Activated CD4-positive, alpha-beta T cell treated with anti-CD3 and anti-CD28 coated beads for 36 hours (primary cell): ENCODE data around the gene ALG3. TPM values are rescaled to one million over a fixed set of nuclear protein-coding genes. Genes with fewer than 3 reads are reported as not detected.

Source experiments
- ATAC-seq: fragments of 200-7000 bp; cut with Tn5 transposase; one replicate; pipeline ENCODE4 v1.10.0; 2021; ENCODE audit warnings: mild to moderate bottlenecking, moderate library complexity
- CTCF ChIA-PET: fragments of 350-600 bp; sonication (Branson Sonifier 250); formaldehyde crosslinking; loops from one replicate; lab custom pipeline; 2021; ENCODE audit warnings: antibody characterized with exemption; lab: Charles Lee
- POLR2A ChIA-PET: fragments of 350-600 bp; sonication (Branson Sonifier 250); formaldehyde crosslinking; loops from one replicate; lab custom pipeline; 2021; ENCODE audit warnings: antibody characterized with exemption, inconsistent platforms; lab: Charles Lee
- DNase-seq: peaks from one replicate; pipeline ENCODE4 v3.0.0-alpha.2; 2020
- H3K27ac Mint-ChIP-seq: one replicate; pipeline ENCODE4 v1.8.0; 2021; ENCODE audit warnings: mixed read lengths
- H3K27me3 Mint-ChIP-seq: one replicate; pipeline ENCODE4 v1.8.0; 2021; ENCODE audit warnings: mixed read lengths
- H3K36me3 Mint-ChIP-seq: one replicate; pipeline ENCODE4 v1.8.0; 2021; ENCODE audit warnings: low read depth, mixed read lengths
- H3K4me1 Mint-ChIP-seq: one replicate; pipeline ENCODE4 v1.8.0; 2021; ENCODE audit warnings: mixed read lengths
- H3K4me3 Mint-ChIP-seq: one replicate; pipeline ENCODE4 v1.8.0; 2021; ENCODE audit warnings: mild to moderate bottlenecking, moderate library complexity, mixed read lengths
- H3K9me3 Mint-ChIP-seq: one replicate; pipeline ENCODE4 v1.8.0; 2021; ENCODE audit warnings: low read depth, mixed read lengths
- intact Hi-C, 2 experiments: fragments of 100-400 bp; cut with DNase I in 1 of 2; cut with micrococcal nuclease in 1 of 2; formaldehyde crosslinking; loops; one replicate each; pipeline versions ENCODE4 v1.14.2 to v1.15.1; 2022 to 2024; cut with DNase I, micrococcal nuclease
- total RNA-seq, 2 experiments: library from RNA; stranded (reverse); gene quantifications; one replicate each; pipeline ENCODE4 v1.2.3, GENCODE V29; 2021

ALG3 gene
- total RNA-seq, result 10 to 100 TPM; 39.9 to 40.9 TPM

DNA sequence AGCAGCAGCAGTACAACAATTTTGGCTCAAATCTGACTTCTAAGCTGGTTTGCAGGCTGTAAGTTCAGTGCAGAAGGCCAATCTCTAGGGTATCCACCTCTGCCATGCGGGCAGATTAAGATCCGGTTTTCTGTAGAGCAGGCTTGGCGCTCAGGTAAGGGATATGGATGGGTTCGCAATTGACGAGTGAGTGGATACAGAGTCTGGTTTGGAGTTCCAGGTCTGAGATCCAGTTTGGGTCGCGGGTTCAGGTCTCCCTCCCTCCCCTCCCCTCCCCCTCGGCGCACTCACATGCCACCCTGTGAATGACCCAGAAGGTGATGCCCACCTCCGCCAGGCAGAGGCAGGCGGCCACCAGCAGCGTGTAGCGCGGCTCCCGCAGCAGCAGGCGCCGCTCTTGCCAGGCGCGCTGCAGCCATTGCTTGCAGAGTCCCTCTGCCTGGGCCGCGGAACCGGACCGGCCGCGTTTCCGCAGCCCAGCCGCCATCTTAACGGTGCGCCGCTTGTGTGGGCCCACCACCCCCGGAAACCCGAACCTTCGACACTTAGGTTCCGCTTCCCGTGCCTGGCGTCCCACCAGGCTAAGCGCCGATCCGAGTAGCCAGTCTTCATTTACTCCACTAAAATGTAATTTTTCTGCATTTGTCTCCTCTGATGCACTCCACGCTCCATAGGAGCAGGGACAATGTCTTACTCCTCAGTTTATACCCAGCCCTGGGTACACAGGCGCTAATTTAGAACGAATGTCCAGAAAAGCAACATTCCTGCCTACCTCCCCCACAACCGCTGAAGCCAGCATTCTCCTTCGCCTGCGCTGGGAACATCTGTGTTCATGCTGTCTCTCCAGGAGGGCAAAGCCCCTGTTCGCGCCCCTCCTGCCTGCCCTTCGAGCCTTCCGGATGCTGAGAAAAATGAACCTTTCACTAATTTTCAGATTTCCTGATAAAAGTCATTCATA is at the start of gene ALG3:
Gene ALG3, minus strand, starts transcription at position 509 of the 958 bp plus-strand sequence. Its CDS starts 22 bp downstream, at position 487.
- Mint-ChIP-seq H3K4me1 (peaks cover 9% of the 10 kb centered on the region), H3K36me3 (peaks cover 8% of the 10 kb centered on the region), H3K4me3 (peak within 1 kb of the TSS; percentile 98), H3K27me3 (no peaks in the 10 kb centered on the region), H3K27ac (peak within 1 kb of the TSS; percentile 99), H3K9me3 (no peaks in the 10 kb centered on the region)
- peak; percentile 45 for ATAC-seq
- POLR2A ChIA-PET, result no interaction called here
- DNase-seq, result peak; percentile 92
- intact Hi-C loops, result loop anchor here (1.0 to 10.0 kb wide), 17 partner anchors 12 to 1689 kb away; partner anchors contain the start of genes ABCF3 (in 2 of the 2), AP2M1 (in 2 of the 2), EIF2B5 (in 2 of the 2) and EIF4G1 (in 2 of the 2)
- CTCF ChIA-PET, result interaction anchor here (0.6 to 3.4 kb wide), 5 partner anchors 11 to 63 kb away, joined by 4 to 33 read pairs (median 10); partner anchors contain the start of gene ABCF3

DNA sequence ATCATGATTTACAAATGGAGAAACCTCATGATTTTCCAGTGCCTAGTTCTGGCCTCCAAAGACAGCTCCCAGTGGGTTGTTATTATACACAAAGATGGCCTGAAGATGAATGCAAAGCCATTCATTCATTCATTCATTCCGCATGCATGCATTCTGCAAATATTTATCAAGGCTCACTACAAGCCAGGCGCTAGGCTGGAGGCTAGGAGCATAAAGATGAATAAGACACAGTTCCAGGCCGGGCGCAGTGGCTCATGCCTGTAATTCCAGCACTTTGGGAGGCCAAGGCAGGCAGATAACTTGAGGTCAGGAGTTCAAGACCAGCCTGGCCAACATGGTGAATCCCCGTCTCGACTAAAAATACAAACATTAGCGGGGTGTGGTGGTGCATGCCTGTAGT is 47.9 kb upstream of the ALG3 start:
- no peak for DNase-seq
- H3K36me3 Mint-ChIP-seq, result peaks cover 18% of the 10 kb centered on the region
- H3K27ac Mint-ChIP-seq, result no peak overlapping the region
- ChIA-PET POLR2A (no interaction called here), CTCF (interaction anchor here (0.6 kb wide), 1 partner anchor 1317 kb away, joined by 3 read pairs; no protein-coding TSS in a partner anchor)
- no peaks in the 10 kb centered on the region for H3K9me3 Mint-ChIP-seq
- H3K27me3 Mint-ChIP-seq, result no peaks in the 10 kb centered on the region
- H3K4me3 Mint-ChIP-seq, result no peak overlapping the region
- peaks cover 16% of the 10 kb centered on the region for H3K4me1 Mint-ChIP-seq
- intact Hi-C loops, result no loop called here
- no peak for ATAC-seq

DNA sequence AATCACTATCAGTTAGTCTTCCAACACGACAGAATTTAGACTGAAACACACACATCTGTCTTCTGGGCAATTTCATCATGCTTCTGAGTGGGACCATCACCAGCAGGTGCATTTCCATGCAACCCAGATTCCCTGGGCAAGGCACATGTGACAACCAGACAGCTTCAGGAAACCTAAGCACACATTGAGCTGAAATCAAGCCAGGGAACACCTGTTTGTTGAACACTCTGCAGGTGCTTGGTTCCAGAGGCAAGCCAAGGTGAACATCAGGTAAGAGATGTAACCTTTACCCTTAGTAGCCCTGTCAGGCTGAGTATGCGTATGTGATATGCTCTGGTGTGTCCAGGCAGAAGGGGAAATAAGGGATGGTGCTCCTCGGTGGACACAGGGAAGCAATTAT is 47.0 kb upstream of the ALG3 start:
- POLR2A ChIA-PET, result no interaction called here
- ATAC-seq (no peak), DNase-seq (no peak)
- no peak overlapping the region for H3K4me3 Mint-ChIP-seq
- H3K4me1 Mint-ChIP-seq, result peaks cover 12% of the 10 kb centered on the region
- CTCF ChIA-PET, result interaction anchor here (0.5 to 1.7 kb wide), 3 partner anchors 9 to 114 kb away, joined by 3 to 4 read pairs (median 3); no protein-coding TSS in a partner anchor
- no peaks in the 10 kb centered on the region for H3K9me3 Mint-ChIP-seq
- no peaks in the 10 kb centered on the region for H3K27me3 Mint-ChIP-seq
- no peak overlapping the region for H3K27ac Mint-ChIP-seq
- intact Hi-C loops, result no loop called here
- H3K36me3 Mint-ChIP-seq, result peaks cover 13% of the 10 kb centered on the region

DNA sequence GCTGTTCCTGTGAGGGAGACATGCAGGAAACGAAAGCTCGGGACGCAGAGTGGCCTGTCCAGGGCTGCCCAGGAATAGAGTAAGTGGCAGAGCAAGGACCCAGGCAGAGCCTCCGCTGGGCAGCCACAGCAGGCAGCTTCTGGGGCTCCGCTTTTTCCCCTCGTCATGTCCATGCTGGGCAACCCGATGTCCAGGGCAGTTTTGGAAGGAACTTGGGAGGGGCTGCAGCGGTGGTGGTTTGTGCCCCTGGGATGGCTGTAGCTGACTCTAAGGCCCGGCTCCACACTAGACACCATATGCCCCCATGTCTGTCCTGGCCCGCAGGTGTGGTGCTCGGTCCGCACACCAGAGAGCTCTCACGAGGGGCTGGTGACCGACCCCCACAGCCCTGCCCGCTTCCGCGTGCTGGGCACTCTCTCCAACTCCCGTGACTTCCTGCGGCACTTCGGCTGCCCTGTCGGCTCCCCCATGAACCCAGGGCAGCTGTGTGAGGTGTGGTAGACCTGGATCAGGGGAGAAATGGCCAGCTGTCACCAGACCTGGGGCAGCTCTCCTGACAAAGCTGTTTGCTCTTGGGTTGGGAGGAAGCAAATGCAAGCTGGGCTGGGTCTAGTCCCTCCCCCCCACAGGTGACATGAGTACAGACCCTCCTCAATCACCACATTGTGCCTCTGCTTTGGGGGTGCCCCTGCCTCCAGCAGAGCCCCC is 43.1 kb upstream of the ALG3 start:
- Mint-ChIP-seq H3K36me3 (no peaks in the 10 kb centered on the region), H3K27ac (no peak overlapping the region), H3K9me3 (no peaks in the 10 kb centered on the region), H3K4me3 (no peak overlapping the region), H3K4me1 (no peaks in the 10 kb centered on the region), H3K27me3 (peaks cover 3% of the 10 kb centered on the region)
- CTCF ChIA-PET, result interaction anchor here (0.6 kb wide), 1 partner anchor 124 kb away, joined by 3 read pairs; no protein-coding TSS in a partner anchor
- intact Hi-C loops, result no loop called here
- POLR2A ChIA-PET, result no interaction called here
- DNase-seq, result no peak
- ATAC-seq, result no peak

DNA sequence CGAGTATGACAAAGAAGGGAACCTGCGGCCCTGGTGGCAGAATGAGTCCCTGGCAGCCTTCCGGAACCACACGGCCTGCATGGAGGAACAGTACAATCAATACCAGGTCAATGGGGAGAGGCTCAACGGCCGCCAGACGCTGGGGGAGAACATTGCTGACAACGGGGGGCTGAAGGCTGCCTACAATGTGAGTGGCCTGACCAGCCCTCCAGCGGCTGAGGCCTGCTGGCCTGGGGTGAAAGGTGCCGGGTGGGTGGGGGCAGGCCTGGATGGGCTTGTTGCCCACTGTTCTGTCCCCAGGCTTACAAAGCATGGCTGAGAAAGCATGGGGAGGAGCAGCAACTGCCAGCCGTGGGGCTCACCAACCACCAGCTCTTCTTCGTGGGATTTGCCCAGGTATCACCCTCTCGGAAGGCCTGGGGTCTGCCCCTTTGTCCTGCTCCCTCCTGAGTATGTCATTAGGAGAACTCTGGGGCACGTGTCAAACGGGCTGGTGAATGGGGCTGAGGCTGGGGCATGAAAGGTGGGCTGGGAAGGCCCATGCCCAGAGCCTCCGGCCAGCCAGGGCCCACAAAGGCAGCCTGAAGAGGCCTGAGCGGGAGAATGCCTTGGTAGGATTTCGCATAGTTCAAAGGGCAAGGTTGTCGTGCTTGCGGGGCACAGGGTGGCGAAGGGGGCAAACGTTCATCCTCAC is 42.4 kb upstream of the ALG3 start:
- ATAC-seq (no peak), DNase-seq (no peak)
- Mint-ChIP-seq H3K4me1 (no peaks in the 10 kb centered on the region), H3K36me3 (no peaks in the 10 kb centered on the region), H3K9me3 (no peaks in the 10 kb centered on the region), H3K27ac (no peak overlapping the region), H3K27me3 (peaks cover 5% of the 10 kb centered on the region), H3K4me3 (no peak overlapping the region)
- intact Hi-C loops, result no loop called here
- CTCF ChIA-PET, result interaction anchor here (0.6 kb wide), 1 partner anchor 123 kb away, joined by 3 read pairs; no protein-coding TSS in a partner anchor
- POLR2A ChIA-PET, result no interaction called here

DNA sequence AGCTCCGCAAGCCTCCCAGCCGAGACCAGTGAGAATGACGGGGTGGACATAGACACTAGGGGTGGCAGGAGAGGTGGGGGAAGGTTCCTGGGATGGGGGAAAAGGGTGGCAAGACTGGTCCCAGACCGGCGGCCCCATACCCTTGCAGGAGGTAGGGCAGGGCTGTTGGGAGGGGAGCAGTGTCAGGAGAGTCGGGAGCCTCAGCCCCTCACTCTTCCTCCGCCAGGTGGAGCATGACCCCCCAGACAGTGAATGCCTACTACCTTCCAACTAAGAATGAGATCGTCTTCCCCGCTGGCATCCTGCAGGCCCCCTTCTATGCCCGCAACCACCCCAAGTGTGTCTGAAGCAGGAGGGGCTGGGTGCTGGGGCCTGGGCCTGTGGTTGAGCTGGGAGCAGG is 41.6 kb upstream of the ALG3 start:
- H3K4me1 Mint-ChIP-seq, result no peaks in the 10 kb centered on the region
- H3K27me3 Mint-ChIP-seq, result peaks cover 9% of the 10 kb centered on the region
- H3K36me3 Mint-ChIP-seq, result no peaks in the 10 kb centered on the region
- no peak overlapping the region for H3K27ac Mint-ChIP-seq
- intact Hi-C loops, result no loop called here
- POLR2A ChIA-PET, result no interaction called here
- CTCF ChIA-PET, result interaction anchor here (0.6 to 1.2 kb wide), 2 partner anchors 37 to 44 kb away, joined by 3 to 4 read pairs; no protein-coding TSS in a partner anchor
- no peaks in the 10 kb centered on the region for H3K9me3 Mint-ChIP-seq
- H3K4me3 Mint-ChIP-seq, result no peak overlapping the region
- no peak for ATAC-seq
- DNase-seq, result no peak

DNA sequence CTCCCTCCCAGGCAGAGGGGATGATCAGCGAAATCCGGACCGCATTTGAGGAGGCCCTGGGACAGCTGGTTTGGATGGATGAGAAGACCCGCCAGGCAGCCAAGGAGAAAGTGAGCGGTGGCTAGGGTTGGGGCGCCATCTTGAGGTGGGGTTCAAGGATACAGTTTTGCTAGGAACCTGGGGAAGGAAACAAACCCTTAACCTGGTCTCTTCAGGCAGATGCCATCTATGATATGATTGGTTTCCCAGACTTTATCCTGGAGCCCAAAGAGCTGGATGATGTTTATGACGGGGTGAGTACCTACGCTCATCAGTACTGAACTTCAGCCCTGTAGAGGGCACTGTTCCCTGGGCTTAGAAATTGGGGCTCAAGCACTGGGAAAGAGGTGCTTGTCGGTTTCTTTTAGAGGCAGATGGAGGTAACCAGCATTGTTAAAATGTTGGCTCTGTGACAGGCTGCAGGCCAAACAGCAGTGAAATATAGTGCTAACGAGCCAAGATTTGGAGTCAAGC is 40.7 kb upstream of the ALG3 start:
- ATAC-seq (peak; percentile 87), DNase-seq (peak; percentile 85)
- Mint-ChIP-seq H3K4me1 (no peaks in the 10 kb centered on the region), H3K36me3 (no peaks in the 10 kb centered on the region), H3K4me3 (no peak overlapping the region), H3K27me3 (peaks cover 9% of the 10 kb centered on the region), H3K27ac (no peak overlapping the region), H3K9me3 (no peaks in the 10 kb centered on the region)
- intact Hi-C loops, result loop anchor here (1.0 to 2.0 kb wide), 5 partner anchors 39 to 394 kb away; no protein-coding TSS in a partner anchor
- CTCF ChIA-PET, result interaction anchor here (0.6 to 1.4 kb wide), 12 partner anchors 20 to 394 kb away, joined by 3 to 14 read pairs (median 4); no protein-coding TSS in a partner anchor
- POLR2A ChIA-PET, result no interaction called here

DNA sequence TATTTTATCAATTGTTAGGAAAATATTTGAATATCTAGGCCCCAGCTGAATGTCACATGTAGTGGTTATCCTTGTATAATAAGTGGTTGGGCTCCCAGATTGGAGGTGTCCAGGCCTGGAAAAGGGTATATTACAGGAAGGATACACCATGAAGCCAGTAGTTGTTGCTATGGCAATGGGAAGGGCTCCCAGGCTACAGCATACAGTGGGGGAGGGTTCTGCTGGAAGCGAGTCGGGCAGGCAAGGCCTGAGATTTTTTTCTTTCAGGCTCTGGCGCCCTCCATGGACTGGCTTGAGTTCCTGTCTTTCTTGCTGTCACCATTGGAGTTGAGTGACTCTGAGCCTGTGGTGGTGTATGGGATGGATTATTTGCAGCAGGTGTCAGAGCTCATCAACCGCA is 35.9 kb upstream of the ALG3 start:
- POLR2A ChIA-PET, result interaction anchor here (0.5 to 0.7 kb wide), 2 partner anchors 37 to 58 kb away, joined by 3 read pairs; no protein-coding TSS in a partner anchor
- ATAC-seq (peak; percentile 77), DNase-seq (peak; percentile 61)
- H3K4me3 Mint-ChIP-seq, result no peak overlapping the region
- CTCF ChIA-PET, result interaction anchor here (0.5 to 3.4 kb wide), 3 partner anchors 30 to 387 kb away, joined by 4 to 14 read pairs (median 6); no protein-coding TSS in a partner anchor
- H3K27me3 Mint-ChIP-seq, result peaks cover 9% of the 10 kb centered on the region
- no peaks in the 10 kb centered on the region for H3K36me3 Mint-ChIP-seq
- intact Hi-C loops, result no loop called here
- no peak overlapping the region for H3K27ac Mint-ChIP-seq
- H3K4me1 Mint-ChIP-seq, result no peaks in the 10 kb centered on the region
- H3K9me3 Mint-ChIP-seq, result no peaks in the 10 kb centered on the region

DNA sequence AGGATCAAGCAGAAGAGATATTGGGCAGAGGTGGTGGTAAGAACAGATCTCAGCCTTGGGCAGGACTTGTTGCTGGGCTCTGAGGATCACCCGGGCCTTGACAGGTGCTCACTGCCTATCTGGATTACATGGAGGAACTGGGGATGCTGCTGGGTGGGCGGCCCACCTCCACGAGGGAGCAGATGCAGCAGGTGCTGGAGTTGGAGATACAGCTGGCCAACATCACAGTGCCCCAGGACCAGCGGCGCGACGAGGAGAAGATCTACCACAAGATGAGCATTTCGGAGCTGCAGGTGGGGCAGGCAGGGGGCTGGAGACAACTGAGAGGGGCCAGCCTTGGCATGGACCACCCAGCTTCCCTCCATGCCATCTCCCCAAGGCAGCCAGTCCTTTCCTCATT is 34.9 kb upstream of the ALG3 start:
- intact Hi-C loops, result no loop called here
- H3K9me3 Mint-ChIP-seq, result no peaks in the 10 kb centered on the region
- H3K27me3 Mint-ChIP-seq, result peaks cover 7% of the 10 kb centered on the region
- no peaks in the 10 kb centered on the region for H3K36me3 Mint-ChIP-seq
- no peaks in the 10 kb centered on the region for H3K4me1 Mint-ChIP-seq
- POLR2A ChIA-PET, result interaction anchor here (0.6 kb wide), 1 partner anchor 515 kb away, joined by 3 read pairs; no protein-coding TSS in a partner anchor
- CTCF ChIA-PET, result interaction anchor here (2.1 to 3.4 kb wide), 2 partner anchors 57 to 386 kb away, joined by 6 to 14 read pairs; no protein-coding TSS in a partner anchor
- no peak overlapping the region for H3K4me3 Mint-ChIP-seq
- ATAC-seq (no peak), DNase-seq (no peak)
- H3K27ac Mint-ChIP-seq, result no peak overlapping the region

DNA sequence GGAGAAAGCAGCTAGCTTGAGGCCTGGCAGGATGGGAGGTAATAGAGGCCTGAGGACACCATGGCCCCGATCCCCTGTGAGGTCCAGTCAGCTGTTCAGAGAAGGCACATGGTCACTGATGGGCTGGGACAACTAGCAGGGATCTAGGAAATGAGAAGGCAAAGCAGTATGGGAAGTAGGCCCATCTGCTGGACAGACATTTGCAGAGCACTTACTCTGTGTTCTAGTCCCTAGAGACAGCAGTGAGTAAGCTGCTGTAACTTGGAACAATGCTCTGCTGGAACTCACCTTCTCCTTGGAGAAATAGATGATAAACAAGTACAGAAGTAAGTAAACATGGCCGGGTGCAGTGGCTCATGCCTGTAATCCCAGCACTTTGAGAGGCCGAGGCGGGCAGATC is 34.2 kb upstream of the ALG3 start:
- Mint-ChIP-seq H3K4me1 (no peaks in the 10 kb centered on the region), H3K4me3 (no peak overlapping the region), H3K36me3 (no peaks in the 10 kb centered on the region), H3K9me3 (no peaks in the 10 kb centered on the region), H3K27me3 (peaks cover 8% of the 10 kb centered on the region), H3K27ac (no peak overlapping the region)
- ChIA-PET POLR2A (no interaction called here), CTCF (interaction anchor here (3.4 kb wide), 1 partner anchor 56 kb away, joined by 14 read pairs; no protein-coding TSS in a partner anchor)
- ATAC-seq (no peak), DNase-seq (no peak)
- intact Hi-C loops, result no loop called here
